Smooth muscle cell (in vitro differentiated cells): ENCODE data around the gene RHBDL3. TPM values are rescaled to one million over a fixed set of nuclear protein-coding genes. Genes with fewer than 3 reads are reported as not detected.

ENCODE experiments used
- DNase-seq: peaks from one replicate; lab custom pipeline; 2025; ENCODE audit not compliant: unreplicated experiment; lab: John Stamatoyannopoulos, UW
- H2AFZ ChIP-seq: fragments of 200-600 bp; sonication (generic); 2 replicates; pipeline ENCODE4 v1.6.0; 2016; ENCODE audit warnings: antibody characterized with exemption, low read depth, mild to moderate bottlenecking
- H3F3A ChIP-seq: fragments of 200-600 bp; sonication (generic); 2 replicates; pipeline ENCODE4 v1.6.0; 2017; ENCODE audit warnings: antibody characterized with exemption, low read depth
- H3K27ac ChIP-seq: fragments of 200-600 bp; sonication (generic); 2 replicates; pipeline ENCODE4 v1.5.1; 2016; ENCODE audit warnings: low read depth, mild to moderate bottlenecking
- H3K27me3 ChIP-seq: fragments of 200-600 bp; sonication (generic); 2 replicates; pipeline ENCODE4 v1.6.1; 2016; ENCODE audit warnings: low read depth, mild to moderate bottlenecking
- H3K36me3 ChIP-seq: fragments of 200-600 bp; sonication (generic); 2 replicates; pipeline ENCODE4 v1.5.1; 2016; ENCODE audit warnings: low read depth
- H3K4me1 ChIP-seq: fragments of 200-600 bp; sonication (generic); 2 replicates; pipeline ENCODE4 v1.5.1; 2016; ENCODE audit warnings: low read depth
- H3K4me2 ChIP-seq: fragments of 200-600 bp; sonication (generic); 2 replicates; pipeline ENCODE4 v1.6.0; 2016; ENCODE audit warnings: mild to moderate bottlenecking
- H3K4me3 ChIP-seq: fragments of 200-600 bp; sonication (generic); 2 replicates; pipeline ENCODE4 v1.5.1; 2016; ENCODE audit warnings: mild to moderate bottlenecking
- H3K79me2 ChIP-seq: fragments of 200-600 bp; sonication (generic); 2 replicates; pipeline ENCODE4 v1.6.0; 2016; ENCODE audit warnings: low read depth, mild to moderate bottlenecking
- H3K9ac ChIP-seq: fragments of 200-600 bp; sonication (generic); 2 replicates; pipeline ENCODE4 v1.6.0; 2016; ENCODE audit warnings: low read depth
- H3K9me3 ChIP-seq: fragments of 200-600 bp; sonication (generic); replicated peaks from 2 replicates; pipeline ENCODE4 v1.5.1; 2016; ENCODE audit warnings: low read depth
- H4K20me1 ChIP-seq: fragments of 200-600 bp; sonication (generic); 2 replicates; pipeline ENCODE4 v1.6.0; 2016; ENCODE audit warnings: low read depth
- WGBS: methylation state at CpG from one replicate; pipeline ENCODE4 v1.1.7; 2016; ENCODE audit warnings: low lambda C conversion rate; 5-methylcytosine and 5-hydroxymethylcytosine counted together
- polyA plus RNA-seq: library from polyadenylated mRNA; unstranded; fragments of >200 nt; fragmentation: Nextera tagmentation; extraction: Ambion mirVana; gene quantifications from 2 replicates; pipeline ENCODE4 v1.2.1, GENCODE V29; 2016
- total RNA-seq: library from RNA; depleted of rRNA; stranded (reverse); fragments of >200 nt; gene quantifications from 2 replicates; pipeline ENCODE4 v1.2.3, GENCODE V29; 2014
- TF ChIP-seq, protein P1 (sequence below): fragments of 200-600 bp; sonication (generic); IDR thresholded peaks from 2 replicates; pipeline ENCODE4 v1.5.1; 2017; ENCODE audit warnings: borderline replicate concordance, mild to moderate bottlenecking, antibody characterized with exemption; ENCODE audit not compliant: insufficient read depth, poor library complexity, severe bottlenecking

The RHBDL3 gene
- total and polyA plus RNA-seq, 2 experiments from 2014 or later: not detected

- no peak overlapping the region for H3K4me2 ChIP-seq
- H3K4me1 ChIP-seq: peaks cover 2% of the 10 kb centered on the region
- H3K9ac ChIP-seq: no peak overlapping the region
- H3K27me3 ChIP-seq: peaks cover 44% of the 10 kb centered on the region
- no peak for DNase-seq
- H3K27ac ChIP-seq: no peak overlapping the region
- TF ChIP-seq, protein P1, sequence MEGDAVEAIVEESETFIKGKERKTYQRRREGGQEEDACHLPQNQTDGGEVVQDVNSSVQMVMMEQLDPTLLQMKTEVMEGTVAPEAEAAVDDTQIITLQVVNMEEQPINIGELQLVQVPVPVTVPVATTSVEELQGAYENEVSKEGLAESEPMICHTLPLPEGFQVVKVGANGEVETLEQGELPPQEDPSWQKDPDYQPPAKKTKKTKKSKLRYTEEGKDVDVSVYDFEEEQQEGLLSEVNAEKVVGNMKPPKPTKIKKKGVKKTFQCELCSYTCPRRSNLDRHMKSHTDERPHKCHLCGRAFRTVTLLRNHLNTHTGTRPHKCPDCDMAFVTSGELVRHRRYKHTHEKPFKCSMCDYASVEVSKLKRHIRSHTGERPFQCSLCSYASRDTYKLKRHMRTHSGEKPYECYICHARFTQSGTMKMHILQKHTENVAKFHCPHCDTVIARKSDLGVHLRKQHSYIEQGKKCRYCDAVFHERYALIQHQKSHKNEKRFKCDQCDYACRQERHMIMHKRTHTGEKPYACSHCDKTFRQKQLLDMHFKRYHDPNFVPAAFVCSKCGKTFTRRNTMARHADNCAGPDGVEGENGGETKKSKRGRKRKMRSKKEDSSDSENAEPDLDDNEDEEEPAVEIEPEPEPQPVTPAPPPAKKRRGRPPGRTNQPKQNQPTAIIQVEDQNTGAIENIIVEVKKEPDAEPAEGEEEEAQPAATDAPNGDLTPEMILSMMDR: no peak
- no peaks in the 10 kb centered on the region for H3K36me3 ChIP-seq
- no peaks in the 10 kb centered on the region for H3K9me3 ChIP-seq
- WGBS: 94% methylated on average over 6 of the region's 6 CpGs
- no peaks in the 10 kb centered on the region for H4K20me1 ChIP-seq
- no peak overlapping the region for H3K4me3 ChIP-seq
- no peak overlapping the region for H2AFZ ChIP-seq
- no peaks in the 10 kb centered on the region for H3F3A ChIP-seq
- no peaks in the 10 kb centered on the region for H3K79me2 ChIP-seq
Observed at GRCh38 chr17:32274643-32275042, 9.0 kb downstream of the RHBDL3 start.

- H3K4me2 ChIP-seq: no peak overlapping the region
- no peaks in the 10 kb centered on the region for H3K36me3 ChIP-seq
- H3F3A ChIP-seq: no peaks in the 10 kb centered on the region
- H3K79me2 ChIP-seq: no peaks in the 10 kb centered on the region
- H4K20me1 ChIP-seq: no peaks in the 10 kb centered on the region
- TF ChIP-seq, protein P1: no peak
- peaks cover 6% of the 10 kb centered on the region for H3K4me1 ChIP-seq
- no peak overlapping the region for H3K9ac ChIP-seq
- no peaks in the 10 kb centered on the region for H3K9me3 ChIP-seq
- WGBS: 30% methylated on average over 18 of the region's 19 CpGs
- peak; percentile 44 for DNase-seq
- no peak overlapping the region for H3K4me3 ChIP-seq
- H3K27ac ChIP-seq: no peak overlapping the region
- peaks cover 44% of the 10 kb centered on the region for H3K27me3 ChIP-seq
- no peak overlapping the region for H2AFZ ChIP-seq
Observed at GRCh38 chr17:32275060-32276042, 9.7 kb downstream of the RHBDL3 start.

- H3K36me3 ChIP-seq: no peaks in the 10 kb centered on the region
- H3K9me3 ChIP-seq: no peaks in the 10 kb centered on the region
- H4K20me1 ChIP-seq: no peaks in the 10 kb centered on the region
- 48% methylated on average over 4 of the region's 4 CpGs for WGBS
- peaks cover 15% of the 10 kb centered on the region for H3K4me1 ChIP-seq
- peaks cover 43% of the 10 kb centered on the region for H3K27me3 ChIP-seq
- TF ChIP-seq, protein P1: no peak
- no peak overlapping the region for H2AFZ ChIP-seq
- H3K9ac ChIP-seq: no peak overlapping the region
- no peaks in the 10 kb centered on the region for H3K79me2 ChIP-seq
- no peaks in the 10 kb centered on the region for H3F3A ChIP-seq
- DNase-seq: no peak
- H3K4me3 ChIP-seq: no peak overlapping the region
- H3K27ac ChIP-seq: no peak overlapping the region
- H3K4me2 ChIP-seq: no peak overlapping the region
Observed at GRCh38 chr17:32276171-32276601, 10.6 kb downstream of the RHBDL3 start.
